Adrenal gland (tissue), 5 donors: ENCODE results near the gene ARHGAP26.

Source experiments
- CTCF ChIP-seq, 6 experiments: fragments of 450-650 bp in 4 of 6; fragments of 200-600 bp in 2 of 6; sonication (generic) in 1 of 6; IDR thresholded peaks; 1 replicate in 5 of 6; 2 replicates in 1 of 6; pipeline versions ENCODE4 v1.5.1 to v1.8.0; 2016 to 2021; ENCODE audit warnings: antibody characterized with exemption in 6 of 6, mild to moderate bottlenecking in 2 of 6, moderate library complexity in 1 of 6
- POLR2A ChIP-seq, 2 donors: fragments of 450-650 bp; IDR thresholded peaks; one replicate each; pipeline ENCODE4 v1.6.1; 2017; ENCODE audit warnings: antibody characterized with exemption in 2 of 2, mild to moderate bottlenecking in 2 of 2, moderate library complexity in 1 of 2
- donor health status: DM: no; HTN: no; CAD: no.

GRCh38 chr5:142957528-142957927 lies 187.4 kb downstream of the ARHGAP26 start:
- no peak for TF ChIP-seq CTCF (IDR thresholded peaks at IDR 0.05)
- no peak for TF ChIP-seq POLR2A (IDR thresholded peaks at IDR 0.05)
